GM13977 (cell line): ENCODE measurements around the gene PRPF6.
A peak's percentile ranks its signal among the peaks of the same experiment; 100 is the strongest.

Experiments used
- DNase-seq: peaks from one replicate; pipeline ENCODE4 v3.0.0; 2012; ENCODE audit warnings: low spot score
- in situ Hi-C: fragments of 300-500 bp; cut with MboI; formaldehyde crosslinking; loops from one replicate; pipeline ENCODE4 v1.12.0; 2022; ENCODE audit warnings: low sequenced_read_pairs, low pct_unique_long_range_greater_than_20kb, mixed read lengths, inconsistent platforms; ENCODE audit not compliant: unreplicated experiment
- TF ChIP-seq, protein P1 (sequence below): IDR thresholded peaks from 2 replicates; pipeline ENCODE4 v1.5.1; 2012; ENCODE audit warnings: mild to moderate bottlenecking, control low read depth; ENCODE audit not compliant: insufficient read depth; ENCODE audit errors: extremely low read depth, missing control alignments

PRPF6 gene

DNA sequence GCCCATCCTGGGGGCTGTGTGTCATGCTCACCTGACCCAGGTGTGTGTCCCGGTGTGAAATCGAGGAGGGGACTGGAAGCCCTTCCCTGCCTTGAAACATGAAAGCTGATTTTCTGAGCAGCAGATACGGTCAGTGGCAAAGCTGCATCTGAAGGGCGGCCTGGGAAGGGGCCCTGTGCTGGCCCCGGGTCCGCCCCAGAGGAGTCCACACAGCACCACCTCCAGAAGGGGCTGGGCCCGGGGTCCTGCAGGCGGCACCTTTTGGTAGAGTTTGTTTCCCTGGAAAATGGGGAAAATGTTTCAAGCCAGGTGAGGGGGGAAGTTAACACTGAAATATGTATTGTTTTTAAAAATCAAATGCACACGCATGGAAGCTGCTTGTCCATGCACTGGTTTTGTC is 45.5 kb upstream of the PRPF6 start:
- in situ Hi-C loops: no loop called here
- TF ChIP-seq, protein P1, sequence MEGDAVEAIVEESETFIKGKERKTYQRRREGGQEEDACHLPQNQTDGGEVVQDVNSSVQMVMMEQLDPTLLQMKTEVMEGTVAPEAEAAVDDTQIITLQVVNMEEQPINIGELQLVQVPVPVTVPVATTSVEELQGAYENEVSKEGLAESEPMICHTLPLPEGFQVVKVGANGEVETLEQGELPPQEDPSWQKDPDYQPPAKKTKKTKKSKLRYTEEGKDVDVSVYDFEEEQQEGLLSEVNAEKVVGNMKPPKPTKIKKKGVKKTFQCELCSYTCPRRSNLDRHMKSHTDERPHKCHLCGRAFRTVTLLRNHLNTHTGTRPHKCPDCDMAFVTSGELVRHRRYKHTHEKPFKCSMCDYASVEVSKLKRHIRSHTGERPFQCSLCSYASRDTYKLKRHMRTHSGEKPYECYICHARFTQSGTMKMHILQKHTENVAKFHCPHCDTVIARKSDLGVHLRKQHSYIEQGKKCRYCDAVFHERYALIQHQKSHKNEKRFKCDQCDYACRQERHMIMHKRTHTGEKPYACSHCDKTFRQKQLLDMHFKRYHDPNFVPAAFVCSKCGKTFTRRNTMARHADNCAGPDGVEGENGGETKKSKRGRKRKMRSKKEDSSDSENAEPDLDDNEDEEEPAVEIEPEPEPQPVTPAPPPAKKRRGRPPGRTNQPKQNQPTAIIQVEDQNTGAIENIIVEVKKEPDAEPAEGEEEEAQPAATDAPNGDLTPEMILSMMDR: no peak

DNA sequence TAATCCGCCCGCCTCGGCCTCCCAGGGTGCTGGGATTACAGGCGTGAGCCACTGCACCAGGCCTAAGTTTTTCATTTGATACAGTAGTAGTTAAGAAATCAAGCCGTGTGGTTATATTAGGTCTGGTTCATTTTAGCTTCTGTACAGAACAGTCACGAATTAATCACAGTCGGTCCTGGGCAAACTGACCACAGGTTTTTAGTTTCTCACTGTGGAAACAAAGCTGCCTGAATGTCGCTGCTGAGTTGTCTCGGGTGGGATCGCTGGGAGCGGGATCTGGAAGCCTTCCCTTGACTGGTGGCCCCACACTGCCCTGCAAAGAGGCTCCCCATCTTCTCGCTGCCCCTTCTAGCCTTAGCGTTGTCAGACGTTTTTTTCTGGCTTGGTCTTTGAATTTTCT is 43.3 kb upstream of the PRPF6 start:
- in situ Hi-C loops: no loop called here
- DNase-seq: no peak
- TF ChIP-seq, protein P1: no peak

More for the DNA sequence above, 45.5 kb upstream of the PRPF6 start:
- no peak for DNase-seq

DNA sequence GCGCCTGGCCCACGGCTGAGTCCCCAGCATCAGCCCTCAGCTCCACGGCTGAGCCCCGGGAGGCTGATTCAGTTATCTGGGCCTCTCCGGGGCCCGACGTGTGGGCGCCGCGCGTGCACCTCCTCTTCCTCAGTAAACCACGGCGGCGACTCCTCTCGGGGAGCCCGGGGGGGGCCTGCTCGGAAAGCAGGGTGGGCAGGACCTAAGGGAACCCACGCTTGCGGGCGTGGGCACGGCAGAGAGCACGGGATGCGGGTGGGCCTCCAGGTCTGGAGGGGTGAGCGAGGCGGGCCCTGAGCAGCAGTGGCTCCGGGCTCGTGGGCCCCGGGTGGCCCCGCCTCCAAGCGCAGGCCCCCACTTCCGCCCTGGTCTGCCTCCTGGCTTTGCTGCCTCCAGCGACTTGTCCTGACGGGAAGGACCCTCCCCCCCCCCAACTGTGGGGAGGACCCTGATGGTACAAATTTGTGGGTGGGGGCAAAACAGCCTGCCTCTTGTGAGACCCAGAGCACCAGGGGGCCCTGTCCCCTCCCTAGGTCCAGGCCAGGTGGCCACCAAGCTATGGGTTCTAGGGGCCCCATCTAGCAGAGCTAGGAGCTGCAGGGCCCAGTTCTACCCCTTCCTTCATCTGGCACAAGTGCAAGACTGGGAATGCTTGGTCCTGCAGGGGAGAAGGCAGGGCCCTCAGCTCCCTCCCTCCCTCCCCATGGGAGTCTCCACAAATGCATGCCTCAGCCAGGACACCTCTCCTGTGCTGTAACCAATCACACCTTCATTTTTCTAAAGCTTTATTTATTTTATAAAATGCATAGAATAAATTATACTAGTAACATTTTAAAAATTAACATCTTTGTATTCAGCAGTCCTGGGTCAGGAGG is 41.6 kb upstream of the PRPF6 start:
- in situ Hi-C loops: no loop called here
- TF ChIP-seq, protein P1: no peak
- peak; percentile 24 for DNase-seq

DNA sequence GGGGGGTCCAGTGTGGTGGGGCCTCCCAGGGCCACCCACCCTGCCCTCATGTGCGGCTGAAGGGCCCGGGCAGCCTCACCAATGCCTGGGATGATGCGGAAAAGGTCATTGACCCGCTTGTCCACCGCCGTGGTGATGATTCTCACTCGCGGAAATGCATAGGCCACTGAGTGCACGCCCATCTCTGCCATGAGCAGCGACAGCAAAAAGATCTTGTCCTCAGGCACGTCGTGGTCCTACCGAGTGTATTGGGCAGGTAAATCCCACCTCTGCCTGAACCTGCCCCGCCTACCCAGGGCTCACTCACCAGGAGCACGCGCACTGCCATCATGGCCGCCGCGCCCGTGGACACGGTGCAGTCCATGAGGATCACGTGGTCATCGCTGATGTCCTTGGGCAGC is 40.9 kb upstream of the PRPF6 start:
- TF ChIP-seq, protein P1: no peak
- no peak for DNase-seq
- in situ Hi-C loops: no loop called here

DNA sequence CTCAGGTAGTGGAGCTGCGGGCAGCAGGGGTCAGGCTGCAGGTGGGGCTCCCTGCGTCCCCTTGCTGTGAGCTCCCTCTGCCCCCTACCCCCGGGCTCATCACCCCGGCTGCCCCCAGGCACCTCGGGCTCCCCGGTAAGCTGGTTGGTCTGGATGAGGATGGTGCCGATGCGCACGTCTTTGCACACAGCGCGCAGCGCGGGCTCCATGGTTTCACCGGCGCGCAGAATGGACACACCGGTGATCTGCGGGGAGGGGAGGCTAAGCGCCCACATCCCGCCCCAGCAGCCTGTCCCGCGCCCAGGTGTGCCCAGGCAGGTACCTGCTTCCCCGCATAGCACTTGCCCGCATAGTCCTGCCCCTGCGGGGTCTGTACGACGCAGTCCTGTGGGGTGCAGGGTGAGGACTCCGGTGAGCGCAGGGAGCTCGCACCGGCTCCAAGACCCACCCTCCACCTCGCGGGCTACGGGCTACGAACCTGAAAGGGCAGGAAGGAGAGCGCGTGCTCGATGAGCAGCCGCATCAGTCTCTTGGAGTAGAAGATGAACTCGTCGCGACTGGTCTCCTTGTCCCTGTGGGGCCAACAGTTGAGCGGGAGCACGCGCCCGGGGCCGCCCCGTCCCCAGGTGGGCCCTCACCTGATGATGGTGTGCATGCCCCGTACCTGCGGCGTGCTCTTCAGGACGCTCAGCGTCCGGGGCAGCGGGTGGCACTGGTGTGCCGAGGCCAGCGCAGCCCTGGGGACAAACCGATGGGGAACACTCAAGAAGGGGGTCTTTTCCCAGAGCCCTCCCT is 40.3 kb upstream of the PRPF6 start:
- TF ChIP-seq, protein P1: no peak

DNA sequence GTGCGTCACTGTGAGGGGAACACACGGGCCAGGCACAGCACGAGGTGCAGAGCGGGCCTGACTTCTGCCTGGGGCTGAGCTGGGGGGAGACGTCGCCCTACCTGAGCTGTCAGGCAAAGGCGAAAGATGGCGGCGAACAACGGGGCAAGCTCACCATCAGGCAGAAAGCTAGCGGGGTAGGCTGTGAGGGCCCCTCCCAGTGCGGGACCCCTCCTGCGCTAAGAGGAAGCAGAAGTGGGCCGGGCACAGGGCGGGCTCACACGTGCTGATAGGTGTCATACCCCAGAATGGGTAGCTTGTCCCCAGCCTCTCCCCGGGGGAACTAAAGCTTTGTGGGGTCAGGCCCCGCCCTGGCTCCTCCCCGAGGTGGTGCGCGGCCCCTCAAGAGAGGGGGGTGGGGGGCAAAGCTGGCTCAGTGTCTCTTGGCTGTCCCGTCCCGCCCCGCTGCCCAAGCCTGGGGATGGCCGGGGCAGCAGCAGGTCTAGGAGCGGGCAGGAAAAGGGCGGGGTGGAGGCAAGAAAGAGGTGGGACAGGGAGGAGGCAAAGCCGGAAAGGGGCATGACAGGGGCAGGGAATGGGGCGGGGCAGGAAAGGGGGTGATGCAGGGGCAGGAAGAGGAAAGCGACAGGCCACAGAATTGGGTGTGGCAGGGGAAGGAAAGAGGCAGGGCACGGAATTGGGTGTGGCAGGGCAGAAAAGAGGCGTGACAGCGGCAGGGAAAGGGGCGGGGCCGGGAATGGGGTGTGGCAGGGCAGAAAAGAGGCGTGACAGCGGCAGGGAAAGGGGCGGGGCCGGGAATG is 39.5 kb upstream of the PRPF6 start:
- in situ Hi-C loops: no loop called here
- DNase-seq: peak; percentile 38
- TF ChIP-seq, protein P1: no peak

More for the DNA sequence above, 40.3 kb upstream of the PRPF6 start:
- in situ Hi-C loops: no loop called here
- DNase-seq: no peak
